SU-DHL-6 (cell line): Measurements from ENCODE around the gene FUT1.

ENCODE experiments used
- H2AFZ ChIP-seq: fragments of 200-600 bp; sonication (generic); 2 replicates; pipeline ENCODE4 v1.6.1; 2014; ENCODE audit warnings: low read depth, mild to moderate bottlenecking, moderate library complexity, mixed read lengths, antibody characterized with exemption, low read length; ENCODE audit not compliant: severe bottlenecking
- H3F3A ChIP-seq: fragments of 200-600 bp; shearing (Covaris generic); 2 replicates; pipeline ENCODE4 v1.6.0; 2016; ENCODE audit warnings: antibody characterized with exemption, mild to moderate bottlenecking; ENCODE audit not compliant: insufficient read depth
- H3K27ac ChIP-seq: fragments of 200-600 bp; sonication (generic); 2 replicates; pipeline ENCODE4 v1.5.1; 2016; ENCODE audit warnings: low read depth, mild to moderate bottlenecking, low read length, moderate library complexity, mixed read lengths
- H3K27me3 ChIP-seq: fragments of 200-600 bp; sonication (generic), shearing (Covaris generic); 2 replicates; pipeline ENCODE4 v1.6.0; 2014; ENCODE audit warnings: mild to moderate bottlenecking, low read length
- H3K36me3 ChIP-seq: fragments of 200-600 bp; sonication (generic); 2 replicates; pipeline ENCODE4 v1.6.1; 2014; ENCODE audit warnings: mild to moderate bottlenecking, low read length, mixed read lengths
- H3K4me2 ChIP-seq: fragments of 300-600, 200-600 bp; shearing (Covaris generic), sonication (generic); 2 replicates; pipeline ENCODE4 v1.6.0; 2014; ENCODE audit warnings: low read length, low read depth, mild to moderate bottlenecking; ENCODE audit not compliant: poor library complexity, severe bottlenecking
- H3K4me3 ChIP-seq: fragments of 200-600 bp; sonication (generic); 2 replicates; pipeline ENCODE4 v1.5.1; 2014; ENCODE audit warnings: antibody characterized with exemption, low read length, mild to moderate bottlenecking, mixed read lengths; ENCODE audit not compliant: insufficient read depth, poor library complexity, severe bottlenecking
- H3K79me2 ChIP-seq: fragments of 200-600 bp; sonication (generic); 2 replicates; pipeline ENCODE4 v1.6.1; 2014; ENCODE audit warnings: mild to moderate bottlenecking, low read length, moderate library complexity; ENCODE audit not compliant: insufficient read depth
- H3K9ac ChIP-seq: fragments of 200-600 bp; sonication (generic); 2 replicates; pipeline ENCODE4 v1.7.0; 2014; ENCODE audit warnings: mild to moderate bottlenecking, low read length
- H3K9me2 ChIP-seq: fragments of 200-600 bp; sonication (generic); replicated peaks from 2 replicates; pipeline ENCODE4 v1.6.1; 2014; ENCODE audit warnings: low read length; ENCODE audit not compliant: insufficient read depth
- H3K9me3 ChIP-seq: fragments of 200-600 bp; sonication (generic); 2 replicates; pipeline ENCODE4 v1.6.1; 2014; ENCODE audit warnings: low read length, mixed read lengths; ENCODE audit not compliant: insufficient read depth
- H4K20me1 ChIP-seq: fragments of 200-600 bp; sonication (generic); 2 replicates; pipeline ENCODE4 v1.6.1; 2014; ENCODE audit warnings: low read depth, mild to moderate bottlenecking, antibody characterized with exemption, low read length, moderate library complexity, mixed read lengths
- EZH2phosphoT487 ChIP-seq: fragments of 200-600 bp; sonication (generic), shearing (Covaris generic); conservative IDR thresholded peaks from 2 replicates; pipeline ENCODE4 v1.6.1; 2018; ENCODE audit warnings: mild to moderate bottlenecking, antibody characterized with exemption, low read length, moderate library complexity, mixed read lengths
- TF ChIP-seq, protein P1 (sequence below): fragments of 200-600 bp; sonication (generic); IDR thresholded peaks from one replicate; pipeline ENCODE4 v1.5.1; 2017; ENCODE audit warnings: antibody characterized with exemption, mild to moderate bottlenecking, low read length, moderate library complexity; ENCODE audit not compliant: insufficient read depth, poor library complexity, severe bottlenecking

Gene FUT1

DNA sequence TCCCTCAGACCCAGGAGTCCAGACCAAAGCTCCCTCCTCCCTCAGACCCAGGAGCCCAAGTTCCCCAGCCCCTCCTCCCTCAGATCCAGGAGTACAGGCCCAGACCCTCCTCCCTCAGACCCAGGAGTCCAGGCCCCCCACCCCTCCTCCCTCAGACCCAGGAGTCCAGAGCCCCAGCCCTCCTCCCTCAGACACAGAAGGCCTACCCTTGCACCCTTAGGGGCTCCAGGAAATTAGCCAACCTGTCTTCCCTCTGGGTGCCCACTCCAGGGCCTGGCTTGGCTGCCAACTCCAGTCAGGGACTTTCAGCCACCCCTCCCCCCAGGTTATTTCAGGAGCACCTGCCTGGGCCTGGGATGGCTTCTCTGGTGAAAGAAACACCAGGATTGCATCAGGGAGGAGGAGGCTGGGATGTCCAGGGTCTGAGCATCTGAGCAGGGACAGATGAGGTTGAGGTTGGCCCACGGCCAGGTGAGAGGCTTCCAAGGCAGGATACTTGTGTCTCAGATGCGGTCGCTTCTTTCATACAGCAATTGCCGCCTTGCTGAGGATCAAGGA is 2.7 kb upstream of the FUT1 start, which contains the start of gene FGF21:
Gene FGF21 (plus strand): TSS at position 441 of the 558 bp plus-strand sequence. CDS start 713 bp downstream, outside the sequence.
- Histone ChIP-seq H3K9ac (no peak within 1 kb of the TSS), H3K9me3 (no peaks in the 10 kb centered on the region), H3K79me2 (no peaks in the 10 kb centered on the region), H3K27ac (no peak within 1 kb of the TSS), H3K9me2 (no peaks in the 10 kb centered on the region), H2AFZ (no peak within 1 kb of the TSS), H4K20me1 (no peaks in the 10 kb centered on the region), H3K36me3 (no peaks in the 10 kb centered on the region), H3K27me3 (no peaks in the 10 kb centered on the region), H3K4me2 (no peak within 1 kb of the TSS), H3K4me3 (no peak within 1 kb of the TSS), H3F3A (no peaks in the 10 kb centered on the region)
- TF ChIP-seq, protein P1, sequence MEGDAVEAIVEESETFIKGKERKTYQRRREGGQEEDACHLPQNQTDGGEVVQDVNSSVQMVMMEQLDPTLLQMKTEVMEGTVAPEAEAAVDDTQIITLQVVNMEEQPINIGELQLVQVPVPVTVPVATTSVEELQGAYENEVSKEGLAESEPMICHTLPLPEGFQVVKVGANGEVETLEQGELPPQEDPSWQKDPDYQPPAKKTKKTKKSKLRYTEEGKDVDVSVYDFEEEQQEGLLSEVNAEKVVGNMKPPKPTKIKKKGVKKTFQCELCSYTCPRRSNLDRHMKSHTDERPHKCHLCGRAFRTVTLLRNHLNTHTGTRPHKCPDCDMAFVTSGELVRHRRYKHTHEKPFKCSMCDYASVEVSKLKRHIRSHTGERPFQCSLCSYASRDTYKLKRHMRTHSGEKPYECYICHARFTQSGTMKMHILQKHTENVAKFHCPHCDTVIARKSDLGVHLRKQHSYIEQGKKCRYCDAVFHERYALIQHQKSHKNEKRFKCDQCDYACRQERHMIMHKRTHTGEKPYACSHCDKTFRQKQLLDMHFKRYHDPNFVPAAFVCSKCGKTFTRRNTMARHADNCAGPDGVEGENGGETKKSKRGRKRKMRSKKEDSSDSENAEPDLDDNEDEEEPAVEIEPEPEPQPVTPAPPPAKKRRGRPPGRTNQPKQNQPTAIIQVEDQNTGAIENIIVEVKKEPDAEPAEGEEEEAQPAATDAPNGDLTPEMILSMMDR, result no peak
- TF ChIP-seq EZH2phosphoT487, result no peak

DNA sequence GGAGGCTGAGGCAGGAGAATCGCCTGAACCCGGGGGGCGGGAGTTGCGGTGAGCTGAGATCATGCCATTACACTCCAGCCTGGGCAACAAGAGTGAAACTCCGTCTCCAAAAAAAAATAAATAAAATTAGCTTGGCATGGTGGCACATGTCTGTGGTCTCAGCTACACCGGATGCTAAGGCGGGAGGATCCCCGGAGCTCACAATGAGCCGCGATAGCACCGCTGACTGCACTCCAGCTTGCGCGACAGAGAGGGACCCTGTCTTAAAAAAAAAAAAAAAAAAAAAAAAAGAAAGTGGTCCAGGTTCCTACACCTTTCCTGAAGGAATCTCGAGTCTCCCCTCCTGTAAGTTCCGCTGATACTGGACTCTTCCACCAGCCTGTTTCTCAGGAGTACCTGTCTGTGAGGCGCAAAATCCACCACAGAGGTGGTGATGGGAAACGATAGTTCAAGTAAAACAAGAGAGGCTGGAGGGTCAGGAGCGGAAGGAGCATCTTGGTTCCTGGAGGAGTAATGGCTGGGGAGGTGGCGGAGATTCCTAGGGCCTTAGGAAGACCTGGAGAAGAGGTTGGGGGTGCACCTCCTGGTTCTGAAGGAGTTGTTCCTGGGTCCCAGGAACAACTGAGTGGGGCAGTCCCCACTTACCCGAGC is 471 bp downstream of the FUT1 start:
- Histone ChIP-seq H3K9me3 (no peaks in the 10 kb centered on the region), H3K9ac (peak overlapping the region; percentile 28; the same call in 1 of the 2 replicates), H3K27ac (no peak overlapping the region), H3K27me3 (no peaks in the 10 kb centered on the region), H3K4me2 (peak overlapping the region; percentile 47), H3K4me3 (no peak overlapping the region), H3K9me2 (no peaks in the 10 kb centered on the region), H3K36me3 (no peaks in the 10 kb centered on the region), H3K79me2 (no peaks in the 10 kb centered on the region), H3F3A (no peaks in the 10 kb centered on the region), H4K20me1 (no peaks in the 10 kb centered on the region), H2AFZ (peak overlapping the region; percentile 28)
- TF ChIP-seq, protein P1, result no peak
- TF ChIP-seq EZH2phosphoT487, result no peak

DNA sequence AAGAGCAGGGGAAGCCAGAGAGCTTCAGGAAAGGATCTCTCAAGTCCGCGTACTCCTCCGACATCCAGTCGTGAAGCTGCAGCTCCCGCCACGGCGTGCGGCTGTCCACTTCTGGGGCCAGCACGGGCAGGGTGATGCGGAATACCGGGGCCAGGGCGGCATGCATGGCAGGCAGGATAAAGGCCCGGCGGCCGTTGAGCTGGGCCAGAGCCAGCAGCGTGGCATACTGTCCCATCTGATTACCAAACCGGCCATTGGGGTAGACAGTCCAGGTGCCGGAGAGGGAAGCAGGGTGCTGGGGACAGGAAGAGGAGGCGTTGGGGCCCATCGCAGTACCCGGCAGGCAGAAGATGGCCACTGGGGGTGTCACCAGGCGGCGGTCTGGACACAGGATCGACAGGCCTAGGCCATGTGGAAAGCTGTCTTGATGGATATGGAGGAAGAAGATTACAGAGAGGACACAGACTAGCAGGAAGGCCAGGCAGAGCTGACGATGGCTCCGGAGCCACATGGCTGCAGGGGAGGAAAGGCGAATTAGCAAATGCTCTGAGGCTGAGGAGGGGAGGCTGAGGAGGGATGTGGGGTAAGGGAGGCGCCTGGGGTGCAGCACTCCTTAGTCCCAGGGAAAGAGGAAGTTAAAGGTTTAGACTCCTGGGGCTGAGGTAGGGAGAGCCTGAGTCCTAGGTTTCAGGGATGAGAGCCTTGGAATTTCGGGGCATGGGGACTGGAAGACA is 1.5 kb downstream of the FUT1 start:
- Histone ChIP-seq H3F3A (no peaks in the 10 kb centered on the region), H3K27ac (no peak overlapping the region), H3K9me3 (no peaks in the 10 kb centered on the region), H3K9me2 (no peaks in the 10 kb centered on the region), H3K4me2 (no peak overlapping the region), H3K27me3 (no peaks in the 10 kb centered on the region), H3K36me3 (no peaks in the 10 kb centered on the region), H2AFZ (no peak overlapping the region), H4K20me1 (no peaks in the 10 kb centered on the region), H3K9ac (no peak overlapping the region), H3K79me2 (no peaks in the 10 kb centered on the region), H3K4me3 (no peak overlapping the region)
- TF ChIP-seq EZH2phosphoT487, result no peak
- TF ChIP-seq, protein P1, result no peak
